K562 (cell line): ENCODE measurements around the gene MATCAP1. TPM values are rescaled to one million over a fixed set of nuclear protein-coding genes. Genes with fewer than 3 reads are reported as not detected.

Experiments
- EZH2 ChIP-seq: IDR thresholded peaks from 2 replicates; pipeline ENCODE4 v1.6.1; 2012; ENCODE audit warnings: low read depth, mild to moderate bottlenecking, inconsistent platforms, low read length, borderline replicate concordance
- FOXP1 ChIP-seq: sonication (generic); formaldehyde crosslinking; IDR thresholded peaks from 2 replicates; pipeline ENCODE4 v1.8.0; 2022; ENCODE audit warnings: mild to moderate bottlenecking, missing genetic modification reagents
- HDAC2 ChIP-seq: fragments of 450-650 bp; IDR thresholded peaks from 2 replicates; pipeline ENCODE4 v1.6.1; 2016; ENCODE audit warnings: mild to moderate bottlenecking
- POLR2G ChIP-seq: fragments of 200-400 bp; formaldehyde crosslinking; IDR thresholded peaks from 2 replicates; pipeline ENCODE4 v1.6.1; 2017; ENCODE audit warnings: low read depth, mild to moderate bottlenecking, antibody characterized with exemption, low read length, moderate library complexity
- RFX1 ChIP-seq: fragments of 450-650 bp; IDR thresholded peaks from 2 replicates; pipeline ENCODE4 v1.6.1; 2016; ENCODE audit warnings: mild to moderate bottlenecking, moderate library complexity
- SMAD3 ChIP-seq: fragments of 450-650 bp; formaldehyde crosslinking; conservative IDR thresholded peaks from 2 replicates; pipeline ENCODE4 v1.4.0; 2020; ENCODE audit warnings: mild to moderate bottlenecking
- TAL1 ChIP-seq: fragments of 450-650 bp; IDR thresholded peaks from 2 replicates; pipeline ENCODE4 v1.6.1; 2016; ENCODE audit warnings: mild to moderate bottlenecking
- polyA plus RNA-seq, 8 experiments: library from polyadenylated mRNA; depleted of rRNA in 4 of 8; stranded (reverse) in 5 of 8; unstranded in 3 of 8; fragments of >200 nt; fragmentation: Nextera tagmentation in 2 of 8; fragmentation: Illumina TruSeq in 1 of 8; extraction: Ambion mirVana in 2 of 8; extraction: Trizol in 1 of 8; gene quantifications; 2 replicates each; pipeline versions ENCODE4 v1.2.1 to v1.2.3, GENCODE V29; 2011 to 2014; ENCODE audit warnings: inconsistent platforms in 1 of 8, missing spikeins in 1 of 8
- total RNA-seq, 7 experiments: library from RNA; depleted of rRNA in 6 of 7; stranded (reverse); fragments of >200 nt in 6 of 7; fragmentation: Illumina TruSeq in 2 of 7; extraction: Trizol in 2 of 7; gene quantifications; 2 replicates each; pipeline versions ENCODE4 v1.2.1 to v1.2.3, GENCODE V29; 2011 to 2021; ENCODE audit warnings: low replicate concordance in 1 of 7
- TF ChIP-seq, protein P1 (sequence below): fragments of 250-450 bp; sonication (Bioruptor Pico); IDR thresholded peaks from 2 replicates; pipeline ENCODE4 v1.4.0; 2020; ENCODE audit warnings: mild to moderate bottlenecking, moderate library complexity, borderline replicate concordance
- TF ChIP-seq, protein P2 (sequence below): fragments of 250-450 bp; sonication (Bioruptor Pico); IDR thresholded peaks from 2 replicates; pipeline ENCODE4 v1.4.0; 2020; ENCODE audit warnings: mild to moderate bottlenecking, moderate library complexity
- TF ChIP-seq, protein P3 (sequence below), 2 experiments: fragments of 450-650 bp in 1 of 2; sonication (generic) in 1 of 2; formaldehyde crosslinking in 1 of 2; IDR thresholded peaks; 2 replicates each; pipeline versions ENCODE4 v1.7.1 to v1.9.0; 2016 to 2022; ENCODE audit warnings: inconsistent platforms in 1 of 2, mild to moderate bottlenecking in 1 of 2, missing genetic modification reagents in 1 of 2
- TF ChIP-seq, protein P4 (sequence below): sonication (generic); formaldehyde crosslinking; IDR thresholded peaks from 2 replicates; pipeline ENCODE4 v1.8.0; 2022; ENCODE audit warnings: missing genetic modification reagents, mild to moderate bottlenecking, borderline replicate concordance

MATCAP1 gene
- total and polyA plus RNA-seq, 9 of the 15 experiments (the other 6 are each of a cell fraction or from before 2014, with no cell fraction given), result 3.4 to 20.5 (median 10.3) TPM

DNA sequence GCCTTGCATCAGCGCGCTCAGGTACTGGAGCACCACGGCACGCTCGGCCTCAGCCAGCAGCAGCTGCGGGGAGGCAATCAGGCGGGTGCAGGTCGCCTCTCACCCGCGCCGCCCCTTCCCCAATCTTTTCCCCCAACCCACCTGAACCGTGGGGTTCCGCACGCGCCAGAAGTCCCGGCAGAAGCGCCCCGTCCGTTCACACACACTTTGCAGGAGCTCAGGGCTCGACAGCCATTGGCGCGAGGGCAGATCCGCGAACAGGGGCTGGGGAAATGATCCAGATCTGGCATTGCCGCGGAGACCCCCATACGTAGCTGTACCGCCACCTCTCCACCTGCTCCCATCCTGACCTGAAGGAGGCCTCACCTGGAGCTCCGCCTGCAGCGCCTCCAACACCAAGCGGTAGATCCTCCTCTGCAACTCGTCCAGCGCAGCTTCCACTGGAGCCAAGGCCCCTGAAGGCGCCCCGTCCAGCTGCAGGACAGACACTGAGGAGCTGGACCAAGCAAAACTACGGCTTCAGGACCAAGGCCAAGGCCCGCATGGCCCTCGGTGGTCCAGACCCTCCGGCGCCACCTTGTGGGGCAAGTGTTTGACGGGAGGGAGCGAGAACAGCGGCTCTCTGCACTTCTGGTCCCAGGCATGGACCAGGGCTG lies 1.4 kb upstream of the MATCAP1 start (continued):
- TF ChIP-seq, protein P1, sequence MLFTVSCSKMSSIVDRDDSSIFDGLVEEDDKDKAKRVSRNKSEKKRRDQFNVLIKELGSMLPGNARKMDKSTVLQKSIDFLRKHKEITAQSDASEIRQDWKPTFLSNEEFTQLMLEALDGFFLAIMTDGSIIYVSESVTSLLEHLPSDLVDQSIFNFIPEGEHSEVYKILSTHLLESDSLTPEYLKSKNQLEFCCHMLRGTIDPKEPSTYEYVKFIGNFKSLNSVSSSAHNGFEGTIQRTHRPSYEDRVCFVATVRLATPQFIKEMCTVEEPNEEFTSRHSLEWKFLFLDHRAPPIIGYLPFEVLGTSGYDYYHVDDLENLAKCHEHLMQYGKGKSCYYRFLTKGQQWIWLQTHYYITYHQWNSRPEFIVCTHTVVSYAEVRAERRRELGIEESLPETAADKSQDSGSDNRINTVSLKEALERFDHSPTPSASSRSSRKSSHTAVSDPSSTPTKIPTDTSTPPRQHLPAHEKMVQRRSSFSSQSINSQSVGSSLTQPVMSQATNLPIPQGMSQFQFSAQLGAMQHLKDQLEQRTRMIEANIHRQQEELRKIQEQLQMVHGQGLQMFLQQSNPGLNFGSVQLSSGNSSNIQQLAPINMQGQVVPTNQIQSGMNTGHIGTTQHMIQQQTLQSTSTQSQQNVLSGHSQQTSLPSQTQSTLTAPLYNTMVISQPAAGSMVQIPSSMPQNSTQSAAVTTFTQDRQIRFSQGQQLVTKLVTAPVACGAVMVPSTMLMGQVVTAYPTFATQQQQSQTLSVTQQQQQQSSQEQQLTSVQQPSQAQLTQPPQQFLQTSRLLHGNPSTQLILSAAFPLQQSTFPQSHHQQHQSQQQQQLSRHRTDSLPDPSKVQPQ (CRISPR knock-in tag), result no peak
- TF ChIP-seq SMAD3 (CRISPR knock-in tag), result no peak
- TF ChIP-seq, protein P2, sequence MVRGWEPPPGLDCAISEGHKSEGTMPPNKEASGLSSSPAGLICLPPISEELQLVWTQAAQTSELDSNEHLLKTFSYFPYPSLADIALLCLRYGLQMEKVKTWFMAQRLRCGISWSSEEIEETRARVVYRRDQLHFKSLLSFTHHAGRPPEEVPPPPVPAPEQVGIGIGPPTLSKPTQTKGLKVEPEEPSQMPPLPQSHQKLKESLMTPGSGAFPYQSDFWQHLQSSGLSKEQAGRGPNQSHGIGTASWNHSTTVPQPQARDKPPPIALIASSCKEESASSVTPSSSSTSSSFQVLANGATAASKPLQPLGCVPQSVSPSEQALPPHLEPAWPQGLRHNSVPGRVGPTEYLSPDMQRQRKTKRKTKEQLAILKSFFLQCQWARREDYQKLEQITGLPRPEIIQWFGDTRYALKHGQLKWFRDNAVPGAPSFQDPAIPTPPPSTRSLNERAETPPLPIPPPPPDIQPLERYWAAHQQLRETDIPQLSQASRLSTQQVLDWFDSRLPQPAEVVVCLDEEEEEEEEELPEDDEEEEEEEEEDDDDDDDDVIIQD (CRISPR knock-in tag), result no peak
- peak; percentile 90; the same call in 1 of the 2 replicates for TF ChIP-seq FOXP1 (CRISPR knock-in tag)
- TF ChIP-seq POLR2G, result no peak
- TF ChIP-seq RFX1, result no peak
- TF ChIP-seq TAL1, result no peak
- TF ChIP-seq EZH2, result no peak
- TF ChIP-seq, protein P3, sequence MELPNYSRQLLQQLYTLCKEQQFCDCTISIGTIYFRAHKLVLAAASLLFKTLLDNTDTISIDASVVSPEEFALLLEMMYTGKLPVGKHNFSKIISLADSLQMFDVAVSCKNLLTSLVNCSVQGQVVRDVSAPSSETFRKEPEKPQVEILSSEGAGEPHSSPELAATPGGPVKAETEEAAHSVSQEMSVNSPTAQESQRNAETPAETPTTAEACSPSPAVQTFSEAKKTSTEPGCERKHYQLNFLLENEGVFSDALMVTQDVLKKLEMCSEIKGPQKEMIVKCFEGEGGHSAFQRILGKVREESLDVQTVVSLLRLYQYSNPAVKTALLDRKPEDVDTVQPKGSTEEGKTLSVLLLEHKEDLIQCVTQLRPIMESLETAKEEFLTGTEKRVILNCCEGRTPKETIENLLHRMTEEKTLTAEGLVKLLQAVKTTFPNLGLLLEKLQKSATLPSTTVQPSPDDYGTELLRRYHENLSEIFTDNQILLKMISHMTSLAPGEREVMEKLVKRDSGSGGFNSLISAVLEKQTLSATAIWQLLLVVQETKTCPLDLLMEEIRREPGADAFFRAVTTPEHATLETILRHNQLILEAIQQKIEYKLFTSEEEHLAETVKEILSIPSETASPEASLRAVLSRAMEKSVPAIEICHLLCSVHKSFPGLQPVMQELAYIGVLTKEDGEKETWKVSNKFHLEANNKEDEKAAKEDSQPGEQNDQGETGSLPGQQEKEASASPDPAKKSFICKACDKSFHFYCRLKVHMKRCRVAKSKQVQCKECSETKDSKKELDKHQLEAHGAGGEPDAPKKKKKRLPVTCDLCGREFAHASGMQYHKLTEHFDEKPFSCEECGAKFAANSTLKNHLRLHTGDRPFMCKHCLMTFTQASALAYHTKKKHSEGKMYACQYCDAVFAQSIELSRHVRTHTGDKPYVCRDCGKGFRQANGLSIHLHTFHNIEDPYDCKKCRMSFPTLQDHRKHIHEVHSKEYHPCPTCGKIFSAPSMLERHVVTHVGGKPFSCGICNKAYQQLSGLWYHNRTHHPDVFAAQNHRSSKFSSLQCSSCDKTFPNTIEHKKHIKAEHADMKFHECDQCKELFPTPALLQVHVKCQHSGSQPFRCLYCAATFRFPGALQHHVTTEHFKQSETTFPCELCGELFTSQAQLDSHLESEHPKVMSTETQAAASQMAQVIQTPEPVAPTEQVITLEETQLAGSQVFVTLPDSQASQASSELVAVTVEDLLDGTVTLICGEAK (IDR thresholded peaks at IDR 0.05), result peak; percentile 66
- TF ChIP-seq, protein P3 (CRISPR knock-in tag; IDR thresholded peaks at IDR 0.05), result no peak
- TF ChIP-seq HDAC2, result peak; percentile 68; the same call in 1 of the 2 replicates
- TF ChIP-seq, protein P4, sequence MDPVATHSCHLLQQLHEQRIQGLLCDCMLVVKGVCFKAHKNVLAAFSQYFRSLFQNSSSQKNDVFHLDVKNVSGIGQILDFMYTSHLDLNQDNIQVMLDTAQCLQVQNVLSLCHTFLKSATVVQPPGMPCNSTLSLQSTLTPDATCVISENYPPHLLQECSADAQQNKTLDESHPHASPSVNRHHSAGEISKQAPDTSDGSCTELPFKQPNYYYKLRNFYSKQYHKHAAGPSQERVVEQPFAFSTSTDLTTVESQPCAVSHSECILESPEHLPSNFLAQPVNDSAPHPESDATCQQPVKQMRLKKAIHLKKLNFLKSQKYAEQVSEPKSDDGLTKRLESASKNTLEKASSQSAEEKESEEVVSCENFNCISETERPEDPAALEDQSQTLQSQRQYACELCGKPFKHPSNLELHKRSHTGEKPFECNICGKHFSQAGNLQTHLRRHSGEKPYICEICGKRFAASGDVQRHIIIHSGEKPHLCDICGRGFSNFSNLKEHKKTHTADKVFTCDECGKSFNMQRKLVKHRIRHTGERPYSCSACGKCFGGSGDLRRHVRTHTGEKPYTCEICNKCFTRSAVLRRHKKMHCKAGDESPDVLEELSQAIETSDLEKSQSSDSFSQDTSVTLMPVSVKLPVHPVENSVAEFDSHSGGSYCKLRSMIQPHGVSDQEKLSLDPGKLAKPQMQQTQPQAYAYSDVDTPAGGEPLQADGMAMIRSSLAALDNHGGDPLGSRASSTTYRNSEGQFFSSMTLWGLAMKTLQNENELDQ (CRISPR knock-in tag), result no peak
